Endothelial cell of umbilical vein (primary cell): ENCODE measurements around the gene CD99L2.

Experiments used
- EZH2 ChIP-seq: IDR thresholded peaks from 2 replicates; pipeline ENCODE4 v1.6.1; 2012; ENCODE audit warnings: borderline replicate concordance, low read depth, mild to moderate bottlenecking, moderate library complexity, low read length, inconsistent platforms; ENCODE audit not compliant: severe bottlenecking
- FOS ChIP-seq: IDR thresholded peaks from 2 replicates; pipeline ENCODE4 v1.6.1; 2011; ENCODE audit warnings: mild to moderate bottlenecking, low read length, moderate library complexity, borderline replicate concordance; ENCODE audit not compliant: insufficient read depth
- GATA2 ChIP-seq: IDR thresholded peaks from 2 replicates; pipeline ENCODE4 v1.7.0; 2011; ENCODE audit warnings: low read depth, mild to moderate bottlenecking, moderate library complexity, mixed read lengths, low read length; ENCODE audit not compliant: insufficient read length, insufficient read depth
- JUN ChIP-seq: IDR thresholded peaks from 2 replicates; pipeline ENCODE4 v1.6.1; 2011; ENCODE audit warnings: borderline replicate concordance, low read depth; ENCODE audit not compliant: insufficient read length, insufficient read depth
- MYC ChIP-seq: IDR thresholded peaks from one replicate; pipeline ENCODE4 v1.6.1; 2011; ENCODE audit warnings: mild to moderate bottlenecking, low read depth, low read length
- POLR2A ChIP-seq: IDR thresholded peaks from 2 replicates; pipeline ENCODE4 v1.6.1; 2012; ENCODE audit warnings: low read depth, mild to moderate bottlenecking, control low read depth, low read length
- POLR2AphosphoS5 ChIP-seq: IDR thresholded peaks from 2 replicates; pipeline ENCODE4 v1.6.1; 2012; ENCODE audit warnings: low read depth, mild to moderate bottlenecking, control low read depth, low read length, moderate library complexity; ENCODE audit not compliant: insufficient read depth
- TF ChIP-seq, protein P1 (sequence below), 2 donors: IDR thresholded peaks; 1 replicate in 1 of 2; 2 replicates in 1 of 2; pipeline ENCODE4 v1.5.1; 2011; ENCODE audit warnings: low read length in 2 of 2, mild to moderate bottlenecking in 2 of 2, moderate library complexity in 2 of 2, control low read depth in 1 of 2, inconsistent platforms in 1 of 2, low read depth in 1 of 2; ENCODE audit not compliant: insufficient read depth in 1 of 2; ENCODE audit errors: extremely low read depth in 1 of 2
- TF ChIP-seq, protein P2 (sequence below): IDR thresholded peaks from 2 replicates; pipeline ENCODE4 v1.6.1; 2011; ENCODE audit not compliant: insufficient read depth, insufficient read length

DNA sequence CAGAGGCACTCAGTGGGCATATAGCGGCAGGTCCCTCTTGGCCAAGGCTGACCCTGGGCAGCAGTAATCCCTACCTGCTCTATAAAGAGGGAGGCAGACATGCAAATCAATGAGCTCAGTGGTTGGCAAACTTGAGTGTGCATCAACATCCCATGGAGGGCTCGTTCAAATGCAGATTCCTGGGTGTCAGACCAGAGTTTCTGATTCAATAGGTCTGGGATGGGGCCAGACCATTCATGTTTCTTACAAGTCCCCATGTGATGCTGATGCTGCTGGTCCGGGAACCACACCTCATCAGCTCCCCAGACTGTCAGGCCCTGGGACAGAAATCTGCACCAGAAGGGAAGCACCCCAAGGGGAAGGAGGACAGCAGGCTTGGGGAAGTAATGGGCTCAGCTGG is 45.8 kb upstream of the CD99L2 start:
- TF ChIP-seq, protein P1, sequence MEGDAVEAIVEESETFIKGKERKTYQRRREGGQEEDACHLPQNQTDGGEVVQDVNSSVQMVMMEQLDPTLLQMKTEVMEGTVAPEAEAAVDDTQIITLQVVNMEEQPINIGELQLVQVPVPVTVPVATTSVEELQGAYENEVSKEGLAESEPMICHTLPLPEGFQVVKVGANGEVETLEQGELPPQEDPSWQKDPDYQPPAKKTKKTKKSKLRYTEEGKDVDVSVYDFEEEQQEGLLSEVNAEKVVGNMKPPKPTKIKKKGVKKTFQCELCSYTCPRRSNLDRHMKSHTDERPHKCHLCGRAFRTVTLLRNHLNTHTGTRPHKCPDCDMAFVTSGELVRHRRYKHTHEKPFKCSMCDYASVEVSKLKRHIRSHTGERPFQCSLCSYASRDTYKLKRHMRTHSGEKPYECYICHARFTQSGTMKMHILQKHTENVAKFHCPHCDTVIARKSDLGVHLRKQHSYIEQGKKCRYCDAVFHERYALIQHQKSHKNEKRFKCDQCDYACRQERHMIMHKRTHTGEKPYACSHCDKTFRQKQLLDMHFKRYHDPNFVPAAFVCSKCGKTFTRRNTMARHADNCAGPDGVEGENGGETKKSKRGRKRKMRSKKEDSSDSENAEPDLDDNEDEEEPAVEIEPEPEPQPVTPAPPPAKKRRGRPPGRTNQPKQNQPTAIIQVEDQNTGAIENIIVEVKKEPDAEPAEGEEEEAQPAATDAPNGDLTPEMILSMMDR (IDR thresholded peaks at IDR 0.05; ENCODE audit: extremely low read depth in 1 of 2, insufficient read depth in 1 of 2, low read depth in 1 of 2, low read length in 2 of 2) = no peak
- no peak for TF ChIP-seq POLR2AphosphoS5
- TF ChIP-seq JUN = no peak
- TF ChIP-seq FOS = no peak
- no peak for TF ChIP-seq MYC
- no peak for TF ChIP-seq POLR2A
- no peak for TF ChIP-seq EZH2
- TF ChIP-seq, protein P2, sequence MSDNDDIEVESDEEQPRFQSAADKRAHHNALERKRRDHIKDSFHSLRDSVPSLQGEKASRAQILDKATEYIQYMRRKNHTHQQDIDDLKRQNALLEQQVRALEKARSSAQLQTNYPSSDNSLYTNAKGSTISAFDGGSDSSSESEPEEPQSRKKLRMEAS = no peak
- no peak for TF ChIP-seq GATA2
